HG02943 (cell line): ENCODE measurements around the gene TMEM52.

Source experiments
- ATAC-seq: cut with Tn5 transposase; IDR thresholded peaks from one replicate; pipeline ENCODE4 v1.9.1; 2021; ENCODE audit warnings: mild to moderate bottlenecking, low read depth, moderate library complexity; ENCODE audit not compliant: unreplicated experiment

TMEM52 gene

DNA sequence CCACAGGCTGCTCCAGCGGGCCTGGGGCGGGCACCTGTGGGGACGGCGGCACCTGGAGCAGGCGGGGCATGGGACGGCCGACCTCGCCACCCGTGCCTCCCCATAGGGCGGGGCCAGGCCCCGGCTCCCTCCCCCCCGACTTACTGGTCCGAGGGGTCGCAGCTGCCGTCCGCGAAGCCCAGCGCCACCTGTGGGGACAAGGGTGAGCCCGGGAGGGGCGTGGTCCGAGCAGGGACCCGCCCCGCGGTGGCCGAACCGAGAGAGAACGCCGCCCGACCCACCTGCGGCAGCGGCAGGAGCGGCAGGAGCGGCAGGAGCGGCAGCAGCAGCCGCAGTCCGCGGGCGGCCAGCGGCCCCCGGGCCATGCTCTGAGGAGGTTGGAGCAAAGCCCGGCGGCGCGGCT, at the start of gene TMEM52:
TMEM52 (minus strand) TSS at position 379 of the 403 bp plus-strand sequence; CDS start at position 365, 14 bp downstream.
- peak; percentile 9 for ATAC-seq

DNA sequence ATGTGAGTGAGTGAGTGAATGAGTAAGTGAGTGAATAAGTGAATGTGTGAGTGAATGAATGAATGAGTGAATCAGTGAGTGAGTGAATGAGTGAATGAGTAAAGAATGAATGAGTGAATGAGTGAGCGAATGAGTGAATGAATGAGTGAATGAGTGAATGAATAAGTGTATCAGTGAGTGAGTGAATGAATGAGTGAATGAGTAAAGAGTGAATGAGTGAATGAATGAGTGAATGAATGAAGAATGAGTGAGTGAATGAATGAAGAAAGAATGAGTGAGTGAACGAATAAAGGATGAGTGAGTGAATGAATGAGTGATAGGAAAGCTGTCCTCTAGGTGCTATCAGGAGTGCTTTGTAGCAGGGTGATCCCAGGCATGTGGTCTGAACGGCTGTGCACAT, 48.8 kb upstream of the TMEM52 start:
- no peak for ATAC-seq

DNA sequence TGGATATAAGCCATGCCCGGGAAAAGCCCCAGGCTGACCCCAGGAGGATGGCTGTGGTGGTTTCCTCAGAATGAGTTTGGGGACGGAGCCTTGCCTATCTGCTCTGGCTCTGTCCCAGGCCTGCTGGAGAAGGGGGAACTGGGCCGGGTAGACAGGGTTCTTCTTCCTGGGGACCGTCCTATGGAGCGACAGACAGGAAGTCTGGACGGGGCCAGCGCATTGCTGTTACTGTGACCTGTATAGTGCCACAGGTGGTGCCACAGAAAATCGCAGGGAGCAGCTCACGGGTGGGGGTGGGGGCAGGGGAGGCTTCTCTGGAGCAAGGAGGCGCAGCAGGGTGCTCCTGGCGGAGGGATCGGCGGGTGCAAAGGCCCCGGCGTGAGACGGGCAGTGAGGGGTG, 48.1 kb upstream of the TMEM52 start:
- no peak for ATAC-seq

GRCh38 chr1:1966071-1966740, 47.1 kb upstream of the TMEM52 start:
- no peak for ATAC-seq

DNA sequence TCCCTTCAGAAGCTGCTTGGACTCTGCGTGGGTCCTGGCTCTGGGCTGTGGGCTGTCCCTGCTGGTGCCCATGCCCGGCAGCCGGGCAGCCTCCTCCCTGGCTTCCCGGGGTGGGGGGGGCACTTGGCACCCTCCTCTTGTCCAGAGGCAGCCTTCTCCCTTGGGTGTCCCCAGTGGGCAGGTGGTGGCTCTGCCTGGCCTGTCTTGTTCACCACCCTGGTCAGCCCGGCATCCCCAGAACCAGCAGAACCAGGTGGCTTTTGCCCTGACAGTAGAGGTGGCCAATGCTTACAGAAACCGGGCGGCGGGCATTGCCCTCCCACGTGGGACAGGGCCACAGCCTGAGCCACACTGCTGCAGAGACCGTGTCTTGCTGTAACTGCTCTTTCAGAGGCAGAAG, 46.5 kb upstream of the TMEM52 start:
- ATAC-seq = no peak

- no peak for ATAC-seq
Measured at GRCh38 chr1:1964811-1965210, 45.7 kb upstream of the TMEM52 start.

DNA sequence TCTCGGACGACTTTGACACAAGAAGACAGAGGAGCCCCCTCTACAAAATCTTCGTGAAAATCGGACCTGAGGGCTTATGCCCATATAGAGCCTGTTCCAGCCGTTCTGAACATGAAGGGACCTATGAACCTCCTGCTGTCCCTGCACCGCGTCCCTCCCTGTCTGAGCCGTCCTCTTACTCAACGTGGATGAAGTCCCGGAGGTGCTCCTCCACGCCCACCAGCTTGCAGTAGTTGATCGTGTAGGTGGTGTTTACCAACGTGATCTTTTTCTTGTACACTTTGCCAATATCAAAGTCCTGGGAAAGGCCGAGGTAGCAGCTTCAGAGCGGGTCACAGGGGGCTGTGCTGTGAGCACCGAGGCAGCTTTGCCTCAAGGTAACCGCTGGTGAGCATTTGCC, 44.5 kb upstream of the TMEM52 start:
- ATAC-seq = no peak

DNA sequence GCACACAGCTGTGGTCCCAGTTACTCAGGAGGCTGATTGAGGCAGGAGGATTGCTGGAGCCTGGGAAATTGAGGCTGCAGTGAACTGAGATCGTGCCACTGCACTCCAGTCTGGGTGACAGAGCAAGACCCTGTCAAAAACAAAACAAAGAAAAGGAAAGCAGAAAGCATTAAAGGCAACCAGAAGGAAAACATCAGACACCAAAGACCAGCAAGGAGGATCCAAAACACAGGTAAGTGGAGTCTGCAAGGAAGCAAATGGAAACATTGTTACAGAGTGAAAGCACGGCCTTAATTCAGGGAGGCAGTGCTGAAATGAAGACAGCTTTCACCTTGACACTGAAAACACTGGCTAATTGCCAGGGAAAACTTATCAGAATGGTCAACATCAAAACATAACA, 43.7 kb upstream of the TMEM52 start:
- no peak for ATAC-seq

DNA sequence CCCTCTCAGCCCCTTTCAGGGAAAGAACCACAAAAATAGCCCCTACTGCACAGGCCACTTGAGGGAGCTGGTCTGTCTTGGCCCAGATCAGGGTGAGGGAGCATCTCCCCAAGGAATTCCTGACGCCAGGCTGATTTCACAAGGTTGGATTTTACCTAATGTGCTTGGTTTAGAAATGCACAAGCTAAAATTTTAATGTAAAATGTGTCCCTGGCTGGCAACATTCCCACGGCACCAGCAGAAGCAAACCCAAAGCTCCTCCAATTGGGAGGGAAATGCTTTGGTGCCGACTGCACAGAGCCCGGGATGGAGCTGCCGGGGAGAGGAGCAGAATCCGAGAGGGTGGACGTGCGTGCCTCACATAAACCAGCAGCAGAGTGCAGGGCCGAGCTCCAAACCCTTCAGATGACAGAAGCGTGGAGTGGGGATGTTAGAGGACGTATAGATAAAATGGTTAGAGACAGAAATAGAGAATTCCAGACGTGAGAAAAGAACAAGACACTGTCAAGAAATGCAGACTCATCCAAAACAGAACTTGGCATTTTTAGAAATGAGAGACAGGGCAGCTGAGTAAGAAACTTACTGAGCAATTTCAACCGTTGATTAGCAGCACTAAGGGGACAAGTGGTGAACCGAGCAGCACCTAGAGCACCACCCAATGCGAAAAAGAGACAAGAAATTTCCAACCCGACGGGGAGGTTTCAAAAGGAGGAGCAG, 41.6 kb upstream of the TMEM52 start:
- no peak for ATAC-seq

- ATAC-seq = no peak
Measured at GRCh38 chr1:1959840-1960479, 40.9 kb upstream of the TMEM52 start.

DNA sequence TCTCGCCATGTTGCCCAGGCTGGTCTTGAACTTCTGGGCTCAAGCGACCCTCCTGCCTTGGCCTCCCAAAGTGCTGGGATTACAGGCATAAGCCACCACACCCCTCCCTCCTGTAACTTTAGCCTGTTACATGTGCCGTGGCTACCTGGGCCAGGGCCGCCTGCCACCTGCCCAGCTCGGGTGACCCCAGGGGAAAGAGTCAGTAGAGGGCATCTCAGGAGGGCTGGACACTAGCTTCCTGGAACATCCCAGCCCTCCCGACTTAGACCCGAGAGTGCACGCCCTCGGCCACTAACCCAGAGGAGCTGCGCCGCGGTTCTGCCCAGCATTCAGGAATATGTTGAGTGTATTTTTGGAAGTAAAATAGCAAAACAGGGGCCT, 40.4 kb upstream of the TMEM52 start:
- ATAC-seq = no peak

DNA sequence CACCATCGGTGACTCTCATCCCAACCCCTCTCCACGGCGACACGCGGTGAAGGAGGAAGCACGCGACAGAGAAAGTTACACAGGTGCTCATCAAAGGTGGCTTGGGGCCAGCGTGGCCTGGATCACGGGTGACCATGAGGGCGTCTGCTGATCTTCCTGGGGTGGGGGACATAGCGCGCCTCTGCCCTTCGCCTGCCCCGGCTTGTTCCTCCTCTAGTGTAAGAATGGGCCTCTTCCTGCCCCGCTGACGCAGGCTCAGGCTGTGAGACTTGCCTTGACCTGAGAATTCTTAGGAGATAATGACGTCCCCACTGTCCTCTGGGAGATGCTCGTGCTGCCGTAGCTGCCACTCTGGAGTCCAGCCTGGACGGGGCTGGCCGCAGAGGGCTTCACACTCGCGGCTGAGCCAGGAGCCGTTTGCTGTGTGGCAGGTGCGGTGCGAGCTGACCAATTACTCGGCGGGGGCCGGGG, 39.0 kb upstream of the TMEM52 start:
- no peak for ATAC-seq

- ATAC-seq = no peak
Measured at GRCh38 chr1:1957533-1957961, 38.5 kb upstream of the TMEM52 start.

- ATAC-seq = no peak
Measured at GRCh38 chr1:1956586-1957532, 37.8 kb upstream of the TMEM52 start.

DNA sequence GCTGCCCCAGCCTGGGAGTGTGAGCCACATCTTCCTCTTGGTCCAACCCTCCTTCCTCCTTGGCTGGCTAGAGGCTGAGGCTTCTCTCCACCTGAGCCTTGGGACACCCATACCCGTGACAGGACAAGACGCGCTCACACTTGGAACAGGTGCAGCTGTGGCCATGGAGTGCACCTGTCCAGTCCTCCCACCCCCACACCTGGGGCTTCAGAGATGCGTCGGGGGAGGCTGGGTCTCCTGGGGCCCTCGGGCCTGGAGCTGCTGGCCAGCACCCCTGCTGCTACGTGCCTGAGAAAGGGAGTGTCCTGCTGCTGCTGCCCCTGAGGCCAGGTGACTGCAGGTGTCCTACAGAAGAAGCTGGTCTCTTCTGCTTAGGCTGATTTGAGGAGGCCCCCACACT, 37.0 kb upstream of the TMEM52 start:
- ATAC-seq = no peak

GRCh38 chr1:1955621-1956094, 36.6 kb upstream of the TMEM52 start:
- ATAC-seq = no peak

- no peak for ATAC-seq
Measured at GRCh38 chr1:1954831-1955441, 35.9 kb upstream of the TMEM52 start.

- ATAC-seq = no peak
Measured at GRCh38 chr1:1954015-1954414, 34.9 kb upstream of the TMEM52 start.

- no peak for ATAC-seq
Measured at GRCh38 chr1:1950940-1951339, 31.9 kb upstream of the TMEM52 start.

- no peak for ATAC-seq
Measured at GRCh38 chr1:1948783-1949182, 29.7 kb upstream of the TMEM52 start.
